Uterus (tissue), 2 donors: ENCODE measurements around the gene FAM3D.

Experiments
- POLR2A ChIP-seq, 2 donors: fragments of 450-650 bp; IDR thresholded peaks; one replicate each; pipeline ENCODE4 v1.6.1; 2016; ENCODE audit warnings: antibody characterized with exemption in 2 of 2, mild to moderate bottlenecking in 1 of 2, moderate library complexity in 1 of 2
- TF ChIP-seq, protein P1 (sequence below), 4 experiments: fragments of 200-600 bp in 2 of 4; fragments of 450-650 bp in 2 of 4; sonication (generic) in 2 of 4; IDR thresholded peaks; one replicate each; pipeline ENCODE4 v1.5.1; 2016 to 2019; ENCODE audit warnings: antibody characterized with exemption in 4 of 4, mild to moderate bottlenecking in 2 of 4, moderate library complexity in 1 of 4

- TF ChIP-seq, protein P1, sequence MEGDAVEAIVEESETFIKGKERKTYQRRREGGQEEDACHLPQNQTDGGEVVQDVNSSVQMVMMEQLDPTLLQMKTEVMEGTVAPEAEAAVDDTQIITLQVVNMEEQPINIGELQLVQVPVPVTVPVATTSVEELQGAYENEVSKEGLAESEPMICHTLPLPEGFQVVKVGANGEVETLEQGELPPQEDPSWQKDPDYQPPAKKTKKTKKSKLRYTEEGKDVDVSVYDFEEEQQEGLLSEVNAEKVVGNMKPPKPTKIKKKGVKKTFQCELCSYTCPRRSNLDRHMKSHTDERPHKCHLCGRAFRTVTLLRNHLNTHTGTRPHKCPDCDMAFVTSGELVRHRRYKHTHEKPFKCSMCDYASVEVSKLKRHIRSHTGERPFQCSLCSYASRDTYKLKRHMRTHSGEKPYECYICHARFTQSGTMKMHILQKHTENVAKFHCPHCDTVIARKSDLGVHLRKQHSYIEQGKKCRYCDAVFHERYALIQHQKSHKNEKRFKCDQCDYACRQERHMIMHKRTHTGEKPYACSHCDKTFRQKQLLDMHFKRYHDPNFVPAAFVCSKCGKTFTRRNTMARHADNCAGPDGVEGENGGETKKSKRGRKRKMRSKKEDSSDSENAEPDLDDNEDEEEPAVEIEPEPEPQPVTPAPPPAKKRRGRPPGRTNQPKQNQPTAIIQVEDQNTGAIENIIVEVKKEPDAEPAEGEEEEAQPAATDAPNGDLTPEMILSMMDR (IDR thresholded peaks at IDR 0.05): no peak
- no peak for TF ChIP-seq POLR2A (IDR thresholded peaks at IDR 0.05)
These were observed 30.9 kb downstream of the FAM3D start for GRCh38 chr3:58635371-58636285.
